H9 (cell line): Measurements from ENCODE around the gene ABCB8. TPM values are rescaled to one million over a fixed set of nuclear protein-coding genes. Genes with fewer than 3 reads are reported as not detected.

Experiments used
- DNase-seq: peaks from one replicate; pipeline ENCODE4 v3.0.0-alpha.2; 2017
- H2AFZ ChIP-seq: one replicate; pipeline ENCODE4 v1.6.1; 2013; ENCODE audit warnings: mild to moderate bottlenecking, low read length, control low read depth, moderate library complexity
- H2AK5ac ChIP-seq: 2 replicates; pipeline ENCODE4 v1.6.1; 2013; ENCODE audit warnings: low read length, control low read depth, mixed read lengths; ENCODE audit not compliant: insufficient read length
- H2BK120ac ChIP-seq: one replicate; pipeline ENCODE4 v1.6.1; 2013; ENCODE audit warnings: low read depth, mild to moderate bottlenecking, low read length, control low read depth, inconsistent platforms; ENCODE audit not compliant: poor library complexity, severe bottlenecking
- H2BK12ac ChIP-seq: 2 replicates; pipeline ENCODE4 v1.6.1; 2013; ENCODE audit warnings: low read length, control low read depth, mixed read lengths, low read depth; ENCODE audit not compliant: insufficient read length
- H2BK15ac ChIP-seq: 2 replicates; pipeline ENCODE4 v1.6.1; 2013; ENCODE audit warnings: low read depth, low read length, control low read depth
- H2BK20ac ChIP-seq: one replicate; pipeline ENCODE4 v1.6.1; 2013; ENCODE audit warnings: low read depth, mild to moderate bottlenecking, low read length, control low read depth, inconsistent platforms; ENCODE audit not compliant: poor library complexity, severe bottlenecking
- H2BK5ac ChIP-seq: 2 replicates; pipeline ENCODE4 v1.6.1; 2013; ENCODE audit warnings: low read length, control low read depth, mixed read lengths; ENCODE audit not compliant: insufficient read length
- H3K14ac ChIP-seq: 2 replicates; pipeline ENCODE4 v1.6.1; 2013; ENCODE audit warnings: low read length, control low read depth; ENCODE audit not compliant: insufficient read depth
- H3K18ac ChIP-seq: 2 replicates; pipeline ENCODE4 v1.6.1; 2013; ENCODE audit warnings: low read depth, mild to moderate bottlenecking, mixed read lengths, low read length, control low read depth; ENCODE audit not compliant: insufficient read length
- H3K23ac ChIP-seq: 2 replicates; pipeline ENCODE4 v1.6.1; 2013; ENCODE audit warnings: low read length, control low read depth, mixed read lengths, low read depth; ENCODE audit not compliant: insufficient read length
- H3K23me2 ChIP-seq: 2 replicates; pipeline ENCODE4 v1.6.1; 2013; ENCODE audit warnings: low read depth, mild to moderate bottlenecking, mixed read lengths, low read length, control low read depth; ENCODE audit not compliant: insufficient read length, poor library complexity, severe bottlenecking
- H3K27ac ChIP-seq: 2 replicates; pipeline ENCODE4 v1.5.1; 2013; ENCODE audit warnings: low read length, control low read depth, mixed read lengths, low read depth; ENCODE audit not compliant: insufficient read length
- H3K27me3 ChIP-seq: 2 replicates; pipeline ENCODE4 v1.6.1; 2013; ENCODE audit warnings: low read length, control low read depth, inconsistent platforms; ENCODE audit not compliant: insufficient read depth
- H3K4ac ChIP-seq: 2 replicates; pipeline ENCODE4 v1.6.1; 2013; ENCODE audit warnings: low read depth, mild to moderate bottlenecking, control low read depth, inconsistent platforms, low read length, moderate library complexity
- H3K4me1 ChIP-seq: 2 replicates; pipeline ENCODE4 v1.6.1; 2013; ENCODE audit warnings: low read length, control low read depth, inconsistent platforms; ENCODE audit not compliant: insufficient read depth
- H3K4me2 ChIP-seq: 2 replicates; pipeline ENCODE4 v1.6.1; 2013; ENCODE audit warnings: low read length, control low read depth, mixed read lengths; ENCODE audit not compliant: insufficient read length, insufficient read depth
- H3K56ac ChIP-seq: 2 replicates; pipeline ENCODE4 v1.6.1; 2013; ENCODE audit warnings: low read depth, mild to moderate bottlenecking, mixed read lengths, low read length, control low read depth; ENCODE audit not compliant: insufficient read length
- H3K79me1 ChIP-seq: 2 replicates; pipeline ENCODE4 v1.6.1; 2013; ENCODE audit warnings: low read depth, mild to moderate bottlenecking, moderate library complexity, low read length, control low read depth, inconsistent platforms; ENCODE audit not compliant: insufficient read depth, poor library complexity, severe bottlenecking
- H3K79me2 ChIP-seq: 2 replicates; pipeline ENCODE4 v1.6.1; 2013; ENCODE audit warnings: low read length, control low read depth, inconsistent platforms; ENCODE audit not compliant: insufficient read depth
- H3K9ac ChIP-seq: 2 replicates; pipeline ENCODE4 v1.6.1; 2013; ENCODE audit warnings: low read length, control low read depth, mixed read lengths; ENCODE audit not compliant: insufficient read length; ENCODE audit errors: extremely low read depth
- H3K9me3 ChIP-seq: one replicate; pipeline ENCODE4 v1.6.1; 2013; ENCODE audit warnings: low read depth, low read length, inconsistent platforms; ENCODE audit not compliant: control insufficient read depth
- H3T11ph ChIP-seq: one replicate; pipeline ENCODE4 v1.6.1; 2013; ENCODE audit warnings: mild to moderate bottlenecking, low read length, control low read depth, inconsistent platforms
- H4K20me1 ChIP-seq: one replicate; pipeline ENCODE4 v1.6.1; 2013; ENCODE audit not compliant: control insufficient read depth, insufficient read length, insufficient read depth
- H4K5ac ChIP-seq: 2 replicates; pipeline ENCODE4 v1.6.1; 2013; ENCODE audit warnings: low read depth, mild to moderate bottlenecking, mixed read lengths, low read length, control low read depth; ENCODE audit not compliant: insufficient read length
- H4K8ac ChIP-seq: replicated peaks from 2 replicates; pipeline ENCODE4 v1.6.1; 2013; ENCODE audit warnings: low read length, control low read depth, mixed read lengths, low read depth; ENCODE audit not compliant: insufficient read length
- H4K91ac ChIP-seq: 2 replicates; pipeline ENCODE4 v1.6.1; 2013; ENCODE audit warnings: low read depth, mild to moderate bottlenecking, moderate library complexity, mixed read lengths, low read length, control low read depth; ENCODE audit not compliant: insufficient read length
- H3K27ac Mint-ChIP-seq, 3 experiments: 2 replicates in 2 of 3; 3 replicates in 1 of 3; pipeline ENCODE4 v1.8.0; 2020 to 2021; ENCODE audit warnings: mixed read lengths in 3 of 3, mild to moderate bottlenecking in 1 of 3, moderate library complexity in 1 of 3
- H3K27me3 Mint-ChIP-seq: 2 replicates; pipeline ENCODE4 v1.8.0; 2021; ENCODE audit warnings: low read depth, mild to moderate bottlenecking, moderate library complexity, mixed read lengths
- H3K36me3 Mint-ChIP-seq, 3 experiments: 2 replicates in 2 of 3; 3 replicates in 1 of 3; pipeline ENCODE4 v1.8.0; 2020 to 2021; ENCODE audit warnings: low read depth in 3 of 3, mixed read lengths in 3 of 3; ENCODE audit not compliant: insufficient read depth in 1 of 3
- H3K4me1 Mint-ChIP-seq, 2 experiments: 2 replicates each; pipeline ENCODE4 v1.8.0; 2020; ENCODE audit warnings: mixed read lengths in 2 of 2
- H3K4me3 Mint-ChIP-seq, 2 experiments: 2 replicates in 1 of 2; 3 replicates in 1 of 2; pipeline ENCODE4 v1.8.0; 2020 to 2021; ENCODE audit warnings: mild to moderate bottlenecking in 2 of 2, mixed read lengths in 2 of 2, moderate library complexity in 1 of 2
- H3K9me3 Mint-ChIP-seq, 2 experiments: 2 replicates in 1 of 2; 3 replicates in 1 of 2; pipeline ENCODE4 v1.8.0; 2020; ENCODE audit warnings: mild to moderate bottlenecking in 2 of 2, mixed read lengths in 2 of 2, moderate library complexity in 1 of 2
- WGBS: extraction: QIAGEN DNeasy Blood & Tissue Kit; methylation state at CpG from one replicate; pipeline ENCODE4 v1.1.7; 2013; ENCODE audit warnings: missing lambda C conversion rate, low lambda C conversion rate, mixed read lengths; ENCODE audit not compliant: insufficient read length; ENCODE audit errors: extremely low coverage; 5-methylcytosine and 5-hydroxymethylcytosine counted together
- total RNA-seq: library from RNA; stranded (reverse); gene quantifications from 2 replicates; pipeline ENCODE4 v1.2.1, GENCODE V29; 2021
- TF ChIP-seq, protein P1 (sequence below): fragments of 200-600 bp; sonication (generic); conservative IDR thresholded peaks from 3 replicates; pipeline ENCODE4 v1.8.0; 2021; ENCODE audit warnings: antibody characterized with exemption, mild to moderate bottlenecking

The ABCB8 gene
- total RNA-seq, 1 experiment from 2014 or later: 22.1 TPM

DNA sequence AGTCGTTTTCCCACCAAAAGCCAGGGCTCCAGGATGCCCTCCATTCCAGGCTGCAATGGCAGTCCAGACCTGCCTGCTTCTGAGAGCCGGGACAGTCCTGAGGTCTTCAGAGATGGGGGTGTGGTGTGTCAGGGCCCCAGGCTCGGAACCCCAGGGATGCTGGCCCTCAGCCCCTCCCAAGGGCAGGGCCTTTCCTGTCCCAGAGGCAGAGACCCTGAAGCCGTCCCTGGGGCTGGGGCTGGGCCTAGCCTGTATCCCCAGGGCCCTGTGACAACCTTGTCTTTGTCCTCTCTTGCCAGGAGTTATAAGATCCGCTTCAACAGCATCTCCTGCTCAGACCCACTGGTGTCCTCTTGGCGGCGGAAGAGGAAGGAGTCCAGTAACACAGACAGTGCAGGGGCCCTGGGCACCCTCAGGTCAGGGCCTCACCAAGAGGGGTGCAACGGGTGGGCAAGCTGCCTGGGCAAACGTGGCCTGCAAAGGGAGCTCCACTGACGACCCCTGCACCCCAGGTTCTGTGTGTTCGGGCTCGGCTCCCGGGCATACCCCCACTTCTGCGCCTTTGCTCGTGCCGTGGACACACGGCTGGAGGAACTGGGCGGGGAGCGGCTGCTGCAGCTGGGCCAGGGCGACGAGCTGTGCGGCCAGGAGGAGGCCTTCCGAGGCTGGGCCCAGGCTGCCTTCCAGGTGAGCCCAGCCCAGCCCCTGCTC is 21.5 kb upstream of the ABCB8 start:
- H3K9ac ChIP-seq: no peak overlapping the region
- no CpG with 5 or more reads among the region's 23 CpGs for WGBS
- H3K18ac ChIP-seq: no peak overlapping the region
- peaks cover 11% of the 10 kb centered on the region for H3K27me3 Mint-ChIP-seq
- no peak overlapping the region for H3K23ac ChIP-seq
- no peaks in the 10 kb centered on the region for H4K20me1 ChIP-seq
- no peak overlapping the region for H2AK5ac ChIP-seq
- no peaks in the 10 kb centered on the region for H3K79me2 ChIP-seq
- peak; percentile 24 for DNase-seq
- no peak overlapping the region for H2BK15ac ChIP-seq
- H4K91ac ChIP-seq: no peak overlapping the region
- no peak overlapping the region for H2AFZ ChIP-seq
- H3K4ac ChIP-seq: no peak overlapping the region
- H3K4me1 ChIP-seq: peaks cover 4% of the 10 kb centered on the region; the same call in 1 of the 2 replicates
- no peak overlapping the region for H3K56ac ChIP-seq
- H2BK5ac ChIP-seq: no peak overlapping the region
- no peaks in the 10 kb centered on the region for H3K9me3 ChIP-seq
- no peaks in the 10 kb centered on the region for H3K9me3 Mint-ChIP-seq
- H3K79me1 ChIP-seq: no peaks in the 10 kb centered on the region
- H3K27me3 ChIP-seq: no peaks in the 10 kb centered on the region
- H3K27ac ChIP-seq: no peak overlapping the region
- no peak overlapping the region for H3K14ac ChIP-seq
- no peak overlapping the region for H4K5ac ChIP-seq
- H2BK12ac ChIP-seq: no peak overlapping the region
- H4K8ac ChIP-seq: no peak overlapping the region
- no peak overlapping the region; a peak in 1 of 7 replicates for H3K27ac Mint-ChIP-seq
- H2BK120ac ChIP-seq: no peak overlapping the region
- no peak overlapping the region for H3T11ph ChIP-seq
- TF ChIP-seq, protein P1, sequence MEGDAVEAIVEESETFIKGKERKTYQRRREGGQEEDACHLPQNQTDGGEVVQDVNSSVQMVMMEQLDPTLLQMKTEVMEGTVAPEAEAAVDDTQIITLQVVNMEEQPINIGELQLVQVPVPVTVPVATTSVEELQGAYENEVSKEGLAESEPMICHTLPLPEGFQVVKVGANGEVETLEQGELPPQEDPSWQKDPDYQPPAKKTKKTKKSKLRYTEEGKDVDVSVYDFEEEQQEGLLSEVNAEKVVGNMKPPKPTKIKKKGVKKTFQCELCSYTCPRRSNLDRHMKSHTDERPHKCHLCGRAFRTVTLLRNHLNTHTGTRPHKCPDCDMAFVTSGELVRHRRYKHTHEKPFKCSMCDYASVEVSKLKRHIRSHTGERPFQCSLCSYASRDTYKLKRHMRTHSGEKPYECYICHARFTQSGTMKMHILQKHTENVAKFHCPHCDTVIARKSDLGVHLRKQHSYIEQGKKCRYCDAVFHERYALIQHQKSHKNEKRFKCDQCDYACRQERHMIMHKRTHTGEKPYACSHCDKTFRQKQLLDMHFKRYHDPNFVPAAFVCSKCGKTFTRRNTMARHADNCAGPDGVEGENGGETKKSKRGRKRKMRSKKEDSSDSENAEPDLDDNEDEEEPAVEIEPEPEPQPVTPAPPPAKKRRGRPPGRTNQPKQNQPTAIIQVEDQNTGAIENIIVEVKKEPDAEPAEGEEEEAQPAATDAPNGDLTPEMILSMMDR: no peak
- H3K23me2 ChIP-seq: peaks cover 4% of the 10 kb centered on the region
- 0 out of 7 replicates have a peak, but pooled peaks cover 0 to 3% (median 0%) of the 10 kb centered on the region in 3 experiments for H3K36me3 Mint-ChIP-seq
- no peak overlapping the region for H3K4me2 ChIP-seq
- peaks cover 12 to 33% of the 10 kb centered on the region in 2 experiments for H3K4me1 Mint-ChIP-seq
- H2BK20ac ChIP-seq: no peak overlapping the region
- H3K4me3 Mint-ChIP-seq: no peak overlapping the region
